ENCODE measurements around the gene ZNF24. TPM values are rescaled to one million over a fixed set of nuclear protein-coding genes. Genes with fewer than 3 reads are reported as not detected.
A peak's percentile ranks its signal among the peaks of the same experiment; 100 is the strongest.

Gene ZNF24
- total and polyA plus RNA-seq, 2 experiments from 2014 or later: 23.6 to 32.3 TPM

GRCh38 chr18:35368595-35368994 lies 24.4 kb upstream of the ZNF24 start:
- Histone ChIP-seq H2AFZ (no peak overlapping the region), H3K27me3 (replicated peaks; ENCODE audit: insufficient read depth) (no peaks in the 10 kb centered on the region), H3K4me2 (ENCODE audit: unreplicated experiment) (no peak overlapping the region), H3K4me3 (no peak overlapping the region), H3K36me3 (ENCODE audit: low read depth) (no peaks in the 10 kb centered on the region), H3K27ac (peak overlapping the region; percentile 59), H3K79me2 (ENCODE audit: insufficient read depth) (no peaks in the 10 kb centered on the region), H4K20me1 (ENCODE audit: insufficient read depth) (no peaks in the 10 kb centered on the region), H3K4me1 (ENCODE audit: insufficient read depth) (peaks cover 17% of the 10 kb centered on the region), H3K9ac (no peak overlapping the region), H3K9me3 (ENCODE audit: low read depth) (no peaks in the 10 kb centered on the region), H3F3A (ENCODE audit: insufficient read depth) (peaks cover 16% of the 10 kb centered on the region), H3K9me2 (ENCODE audit: insufficient read depth) (no peaks in the 10 kb centered on the region)
- TF ChIP-seq EZH2phosphoT487 (IDR thresholded peaks at IDR 0.05; ENCODE audit: insufficient read depth, low read depth) (no peak), EZH2 (IDR thresholded peaks at IDR 0.05; ENCODE audit: insufficient read depth, poor library complexity, severe bottlenecking) (no peak)
- WGBS, 2 experiments (ENCODE audit: low coverage in 1 of 2, low lambda C conversion rate in 2 of 2, missing lambda C conversion rate in 2 of 2): 86 to 91% methylated on average over 6 of the region's 6 CpGs
- in situ Hi-C loops (cut with MboI): loop anchor here (10.0 kb wide), 1 partner anchor 134 kb away; no protein-coding TSS in a partner anchor
- DNase-seq: peak; percentile 36

GRCh38 chr18:35362531-35362930 lies 18.3 kb upstream of the ZNF24 start:
- H3K4me2 ChIP-seq (ENCODE audit: unreplicated experiment): no peak overlapping the region
- TF ChIP-seq EZH2phosphoT487 (IDR thresholded peaks at IDR 0.05; ENCODE audit: insufficient read depth, low read depth) (no peak), EZH2 (IDR thresholded peaks at IDR 0.05; ENCODE audit: insufficient read depth, poor library complexity, severe bottlenecking) (no peak)
- in situ Hi-C loops (cut with MboI): loop anchor here (10.0 kb wide), 1 partner anchor 128 kb away; no protein-coding TSS in a partner anchor
- no peaks in the 10 kb centered on the region for H3K79me2 ChIP-seq (ENCODE audit: insufficient read depth)
- no peaks in the 10 kb centered on the region for H3K27me3 ChIP-seq (replicated peaks; ENCODE audit: insufficient read depth)
- no peak overlapping the region for H2AFZ ChIP-seq
- no peak overlapping the region for H3K9ac ChIP-seq
- no peaks in the 10 kb centered on the region for H3K36me3 ChIP-seq (ENCODE audit: low read depth)
- no peak overlapping the region for H3K4me3 ChIP-seq
- DNase-seq: no peak
- no peaks in the 10 kb centered on the region for H4K20me1 ChIP-seq (ENCODE audit: insufficient read depth)
- no peak overlapping the region for H3K27ac ChIP-seq
- no peaks in the 10 kb centered on the region for H3K9me2 ChIP-seq (ENCODE audit: insufficient read depth)
- no peaks in the 10 kb centered on the region for H3F3A ChIP-seq (ENCODE audit: insufficient read depth)
- H3K4me1 ChIP-seq (ENCODE audit: insufficient read depth): no peaks in the 10 kb centered on the region
- H3K9me3 ChIP-seq (ENCODE audit: low read depth): no peaks in the 10 kb centered on the region

- no peak for TF ChIP-seq EZH2 (IDR thresholded peaks at IDR 0.05; ENCODE audit: insufficient read depth, poor library complexity, severe bottlenecking)
- TF ChIP-seq EZH2phosphoT487 (IDR thresholded peaks at IDR 0.05; ENCODE audit: insufficient read depth, low read depth): no peak
- 3 to 13% methylated on average over 2 of the region's 2 CpGs for WGBS, 2 experiments (ENCODE audit: low coverage in 1 of 2, low lambda C conversion rate in 2 of 2, missing lambda C conversion rate in 2 of 2)
- H3K79me2 ChIP-seq (ENCODE audit: insufficient read depth): no peaks in the 10 kb centered on the region
- no peaks in the 10 kb centered on the region for H3K36me3 ChIP-seq (ENCODE audit: low read depth)
- no peak overlapping the region for H3K4me2 ChIP-seq (ENCODE audit: unreplicated experiment)
- H3K9me2 ChIP-seq (ENCODE audit: insufficient read depth): no peaks in the 10 kb centered on the region
- H4K20me1 ChIP-seq (ENCODE audit: insufficient read depth): no peaks in the 10 kb centered on the region
- no peaks in the 10 kb centered on the region for H3K4me1 ChIP-seq (ENCODE audit: insufficient read depth)
- no peak for DNase-seq
- H3K27me3 ChIP-seq (replicated peaks; ENCODE audit: insufficient read depth): no peaks in the 10 kb centered on the region
- H2AFZ ChIP-seq: no peak overlapping the region
- no peak overlapping the region for H3K9ac ChIP-seq
- H3K27ac ChIP-seq: no peak overlapping the region
- no peaks in the 10 kb centered on the region for H3K9me3 ChIP-seq (ENCODE audit: low read depth)
- H3F3A ChIP-seq (ENCODE audit: insufficient read depth): no peaks in the 10 kb centered on the region
- in situ Hi-C loops (cut with MboI): loop anchor here (10.0 kb wide), 1 partner anchor 127 kb away; no protein-coding TSS in a partner anchor
- H3K4me3 ChIP-seq: no peak overlapping the region
These were observed 17.5 kb upstream of the ZNF24 start for GRCh38 chr18:35361570-35362321.

GRCh38 chr18:35355140-35355618 lies 11.0 kb upstream of the ZNF24 start:
- WGBS, 2 experiments (ENCODE audit: low coverage in 1 of 2, low lambda C conversion rate in 2 of 2, missing lambda C conversion rate in 2 of 2): 25 to 28% methylated on average over 4 of the region's 4 CpGs
- in situ Hi-C loops (cut with MboI): no loop called here
- Histone ChIP-seq H3K79me2 (ENCODE audit: insufficient read depth) (no peaks in the 10 kb centered on the region), H2AFZ (peak overlapping the region; percentile 87), H3K4me3 (peak overlapping the region; percentile 55), H3F3A (ENCODE audit: insufficient read depth) (no peaks in the 10 kb centered on the region), H3K9me3 (ENCODE audit: low read depth) (no peaks in the 10 kb centered on the region), H3K4me1 (ENCODE audit: insufficient read depth) (no peaks in the 10 kb centered on the region), H3K9me2 (ENCODE audit: insufficient read depth) (no peaks in the 10 kb centered on the region), H4K20me1 (ENCODE audit: insufficient read depth) (no peaks in the 10 kb centered on the region), H3K36me3 (ENCODE audit: low read depth) (no peaks in the 10 kb centered on the region), H3K9ac (no peak overlapping the region), H3K27me3 (replicated peaks; ENCODE audit: insufficient read depth) (no peaks in the 10 kb centered on the region), H3K4me2 (ENCODE audit: unreplicated experiment) (peak overlapping the region; percentile 77), H3K27ac (no peak overlapping the region)
- TF ChIP-seq EZH2phosphoT487 (IDR thresholded peaks at IDR 0.05; ENCODE audit: insufficient read depth, low read depth): no peak
- TF ChIP-seq EZH2 (IDR thresholded peaks at IDR 0.05; ENCODE audit: insufficient read depth, poor library complexity, severe bottlenecking): no peak
- peak; percentile 89 for DNase-seq
